Measurements from ENCODE around the gene GRM5.

The GRM5 gene

DNA sequence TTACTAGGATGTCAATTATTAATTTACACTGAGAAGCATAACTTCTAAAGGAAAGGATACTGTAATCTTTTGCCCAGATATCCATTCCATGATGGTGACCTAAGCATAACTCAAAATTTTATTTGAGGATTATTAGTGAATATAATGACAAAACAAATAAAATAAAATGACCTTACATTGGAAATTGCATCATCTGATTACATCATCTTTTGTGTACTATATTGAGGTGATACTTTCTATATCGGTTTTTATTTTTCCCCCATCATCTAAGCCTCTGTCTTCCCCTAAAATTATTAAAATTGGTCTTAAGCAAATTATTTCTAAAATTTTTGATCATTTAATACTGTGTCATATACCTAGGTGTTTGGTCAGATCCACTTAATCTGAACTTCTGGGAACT lies 578.1 kb downstream of the GRM5 start:
- CTCF ChIA-PET = interaction anchor here (0.9 to 1.3 kb wide), 3 partner anchors 9 to 472 kb away, joined by 3 read pairs; no protein-coding TSS in a partner anchor

DNA sequence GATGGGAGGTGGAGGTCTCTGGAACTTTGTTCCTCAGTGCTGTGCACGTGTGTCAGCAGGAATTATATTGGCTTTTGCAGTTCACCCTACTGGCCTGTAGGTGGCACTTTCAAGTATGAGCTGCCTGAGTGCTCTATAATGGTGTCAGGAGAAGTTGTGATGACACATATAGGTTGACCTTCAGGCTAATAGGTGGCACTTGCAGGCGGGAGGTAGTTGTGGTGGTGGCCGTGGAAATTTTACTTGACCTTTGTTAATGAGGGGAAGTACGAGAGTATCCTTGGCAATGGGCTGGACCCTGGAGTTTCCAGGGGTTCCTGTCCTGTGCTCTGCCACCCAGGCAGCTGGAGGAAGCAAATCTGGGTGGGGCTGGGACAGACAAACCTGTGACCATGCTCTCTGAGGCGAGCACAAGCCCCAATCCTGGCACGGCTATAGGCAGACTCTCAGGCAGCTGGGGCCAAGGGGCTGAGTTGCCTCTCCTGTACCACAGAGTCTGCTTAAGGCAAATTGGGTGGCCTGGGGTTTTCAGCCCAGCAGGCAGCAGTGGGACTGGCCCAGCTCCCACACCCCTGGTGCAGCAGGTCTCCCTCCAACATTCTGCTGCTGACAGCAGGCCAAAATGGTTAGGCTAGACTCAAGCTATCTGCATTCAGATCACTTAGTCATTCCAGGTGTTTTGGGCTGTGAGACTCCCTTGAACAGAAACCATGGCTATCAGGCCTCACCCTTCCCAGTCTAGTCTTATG lies 580.7 kb downstream of the GRM5 start:
- peak; percentile 57 for DNase-seq (ENCODE audit: extremely low spot score)
- CTCF ChIA-PET = interaction anchor here (0.6 to 2.8 kb wide), 35 partner anchors 9 to 467 kb away, joined by 3 to 18 read pairs (median 3); no protein-coding TSS in a partner anchor
- POLR2A ChIA-PET = no interaction called here

More for the DNA sequence above, 578.1 kb downstream of the GRM5 start:
- POLR2A ChIA-PET = no interaction called here
- TF ChIP-seq, protein P1, sequence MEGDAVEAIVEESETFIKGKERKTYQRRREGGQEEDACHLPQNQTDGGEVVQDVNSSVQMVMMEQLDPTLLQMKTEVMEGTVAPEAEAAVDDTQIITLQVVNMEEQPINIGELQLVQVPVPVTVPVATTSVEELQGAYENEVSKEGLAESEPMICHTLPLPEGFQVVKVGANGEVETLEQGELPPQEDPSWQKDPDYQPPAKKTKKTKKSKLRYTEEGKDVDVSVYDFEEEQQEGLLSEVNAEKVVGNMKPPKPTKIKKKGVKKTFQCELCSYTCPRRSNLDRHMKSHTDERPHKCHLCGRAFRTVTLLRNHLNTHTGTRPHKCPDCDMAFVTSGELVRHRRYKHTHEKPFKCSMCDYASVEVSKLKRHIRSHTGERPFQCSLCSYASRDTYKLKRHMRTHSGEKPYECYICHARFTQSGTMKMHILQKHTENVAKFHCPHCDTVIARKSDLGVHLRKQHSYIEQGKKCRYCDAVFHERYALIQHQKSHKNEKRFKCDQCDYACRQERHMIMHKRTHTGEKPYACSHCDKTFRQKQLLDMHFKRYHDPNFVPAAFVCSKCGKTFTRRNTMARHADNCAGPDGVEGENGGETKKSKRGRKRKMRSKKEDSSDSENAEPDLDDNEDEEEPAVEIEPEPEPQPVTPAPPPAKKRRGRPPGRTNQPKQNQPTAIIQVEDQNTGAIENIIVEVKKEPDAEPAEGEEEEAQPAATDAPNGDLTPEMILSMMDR (IDR thresholded peaks at IDR 0.05; ENCODE audit: control extremely low read depth, extremely low read depth, low read depth, missing control alignments) = no peak
- DNase-seq (ENCODE audit: extremely low spot score) = no peak

DNA sequence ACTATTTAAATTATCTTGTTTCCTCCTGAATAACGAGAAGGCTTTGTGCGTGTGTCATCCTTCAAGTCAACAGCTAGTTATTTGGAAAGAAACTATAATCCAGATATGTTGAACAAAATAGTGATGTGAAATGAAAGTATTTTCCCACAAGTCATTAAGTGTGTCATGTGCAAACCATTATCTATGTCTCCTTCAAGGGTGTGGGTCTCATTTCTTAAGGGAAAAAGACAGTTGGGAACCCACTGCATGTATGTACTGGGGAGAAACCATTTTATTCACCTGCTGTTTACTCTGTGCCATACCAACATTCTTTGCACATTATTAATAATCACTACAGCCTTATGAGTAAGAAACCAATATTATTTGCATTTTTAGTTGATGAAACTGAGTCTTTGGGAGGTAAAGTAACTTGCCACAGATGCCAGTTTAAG lies 582.9 kb downstream of the GRM5 start:
- ChIA-PET CTCF (interaction anchor here (0.9 to 1.8 kb wide), 3 partner anchors 9 to 467 kb away, joined by 3 to 6 read pairs (median 3); no protein-coding TSS in a partner anchor), POLR2A (no interaction called here)
- TF ChIP-seq, protein P1 (IDR thresholded peaks at IDR 0.05; ENCODE audit: control extremely low read depth, extremely low read depth, low read depth, missing control alignments) = no peak
- DNase-seq (ENCODE audit: extremely low spot score) = no peak

More for the DNA sequence above, 580.7 kb downstream of the GRM5 start:
- TF ChIP-seq, protein P1 (IDR thresholded peaks at IDR 0.05; ENCODE audit: control extremely low read depth, extremely low read depth, low read depth, missing control alignments) = peak; percentile 55

DNA sequence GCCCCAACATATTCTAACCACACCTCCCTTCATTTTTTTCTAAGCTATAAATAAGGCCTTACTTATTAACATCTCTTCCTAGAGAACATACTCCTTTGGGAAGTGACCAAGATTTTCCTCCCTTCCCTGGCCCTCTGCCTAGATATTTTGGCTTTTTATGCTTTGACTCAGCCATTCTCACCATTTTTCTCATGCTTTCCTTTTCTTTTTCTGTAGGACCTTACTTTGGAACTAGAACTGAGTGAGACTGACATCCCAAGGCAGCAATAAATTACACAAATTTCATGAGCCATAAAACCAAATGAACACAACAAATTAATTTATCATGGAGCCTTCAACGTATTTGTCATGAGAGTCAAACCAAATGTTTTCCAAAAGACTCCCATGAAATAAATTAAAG lies 585.6 kb downstream of the GRM5 start:
- TF ChIP-seq, protein P1 (IDR thresholded peaks at IDR 0.05; ENCODE audit: control extremely low read depth, extremely low read depth, low read depth, missing control alignments) = no peak
- ChIA-PET POLR2A (no interaction called here), CTCF (interaction anchor here (1.2 to 1.7 kb wide), 3 partner anchors 11 to 377 kb away, joined by 3 to 4 read pairs (median 4); no protein-coding TSS in a partner anchor)
- no peak for DNase-seq (ENCODE audit: extremely low spot score)

DNA sequence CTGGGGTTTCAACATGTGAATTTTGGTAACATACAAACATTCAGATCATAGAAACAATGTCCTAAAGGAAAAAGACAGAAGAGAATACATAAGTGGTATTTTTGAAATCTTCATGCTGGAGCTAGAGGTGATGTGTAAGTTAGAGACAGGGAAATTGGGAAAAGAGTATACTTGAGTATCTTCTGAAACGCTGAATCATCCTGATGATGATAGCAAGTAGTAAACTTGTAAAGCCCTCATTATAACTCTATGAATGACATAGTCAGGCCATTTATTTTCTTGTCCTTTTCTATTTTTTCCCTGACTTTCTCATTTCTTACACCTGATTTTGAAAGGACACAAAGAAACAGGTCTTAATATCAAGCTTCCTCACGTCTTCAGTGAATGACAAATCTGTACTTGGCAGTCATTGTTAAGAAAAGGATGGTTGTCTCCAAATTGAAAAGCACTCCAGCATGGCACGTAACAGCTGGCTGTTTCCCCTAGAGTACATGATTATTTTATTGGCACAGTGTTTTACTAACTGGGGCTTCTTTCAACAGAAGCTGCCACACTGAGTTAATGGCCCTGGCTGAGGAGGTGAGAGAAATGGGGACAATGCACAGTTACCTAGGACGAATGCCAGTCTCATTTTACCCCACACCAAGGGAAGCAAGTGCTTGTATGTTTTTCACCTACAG lies 587.5 kb downstream of the GRM5 start:
- POLR2A ChIA-PET = no interaction called here
- no peak for DNase-seq (ENCODE audit: extremely low spot score)
- CTCF ChIA-PET = interaction anchor here (1.3 to 1.6 kb wide), 2 partner anchors 246 to 462 kb away, joined by 3 to 4 read pairs; no protein-coding TSS in a partner anchor

DNA sequence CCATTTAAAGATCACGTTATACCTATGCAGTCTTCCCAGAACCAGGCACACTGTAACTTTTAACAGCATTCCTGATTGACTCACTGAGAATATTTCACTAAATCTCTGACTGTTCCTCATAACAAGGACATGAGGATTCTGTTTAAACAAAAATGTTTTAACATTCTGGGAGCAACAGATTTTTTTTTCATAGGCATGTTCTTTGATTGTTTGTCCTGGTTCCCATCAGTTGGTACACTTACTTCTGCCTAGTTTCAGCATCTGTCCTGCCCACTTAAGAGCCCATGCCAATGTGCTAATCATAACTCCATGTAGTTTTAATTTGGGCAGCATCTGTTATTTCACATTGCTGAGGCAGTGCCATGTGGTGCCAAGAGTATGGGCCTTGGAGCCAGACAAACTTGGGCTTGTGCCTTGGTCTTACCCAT lies 589.8 kb downstream of the GRM5 start:
- ChIA-PET CTCF (interaction anchor here (1.0 kb wide), 1 partner anchor 76 kb away, joined by 3 read pairs; no protein-coding TSS in a partner anchor), POLR2A (no interaction called here)
- TF ChIP-seq, protein P1 (IDR thresholded peaks at IDR 0.05; ENCODE audit: control extremely low read depth, extremely low read depth, low read depth, missing control alignments) = no peak
- no peak for DNase-seq (ENCODE audit: extremely low spot score)

More for the DNA sequence above, 587.5 kb downstream of the GRM5 start:
- TF ChIP-seq, protein P1 (IDR thresholded peaks at IDR 0.05; ENCODE audit: control extremely low read depth, extremely low read depth, low read depth, missing control alignments) = no peak

Data from GM10248 (cell line).